ENCODE data around the gene CTIF. TPM values are rescaled to one million over a fixed set of nuclear protein-coding genes. Genes with fewer than 3 reads are reported as not detected.

Gene CTIF
- total RNA-seq, 1 experiment from 2014 or later, result 13.6 TPM

- no peak for DNase-seq
- no peaks in the 10 kb centered on the region for H3K36me3 ChIP-seq
- no peak overlapping the region for H3K4me3 ChIP-seq
- H3K4me1 ChIP-seq, result peaks cover 25% of the 10 kb centered on the region
- no peak overlapping the region for H3K27ac ChIP-seq
- H3K9me3 ChIP-seq (replicated peaks), result no peaks in the 10 kb centered on the region
- H3K27me3 ChIP-seq, result no peaks in the 10 kb centered on the region
Measured at GRCh38 chr18:48871391-48872166, 332.7 kb downstream of the CTIF start.

GRCh38 chr18:48872234-48873145 is 333.7 kb downstream of the CTIF start:
- no peaks in the 10 kb centered on the region for H3K9me3 ChIP-seq (replicated peaks)
- H3K27ac ChIP-seq, result no peak overlapping the region
- H3K27me3 ChIP-seq, result no peaks in the 10 kb centered on the region
- H3K4me3 ChIP-seq, result no peak overlapping the region
- DNase-seq, result no peak
- no peaks in the 10 kb centered on the region for H3K36me3 ChIP-seq
- H3K4me1 ChIP-seq, result peaks cover 22% of the 10 kb centered on the region

DNA sequence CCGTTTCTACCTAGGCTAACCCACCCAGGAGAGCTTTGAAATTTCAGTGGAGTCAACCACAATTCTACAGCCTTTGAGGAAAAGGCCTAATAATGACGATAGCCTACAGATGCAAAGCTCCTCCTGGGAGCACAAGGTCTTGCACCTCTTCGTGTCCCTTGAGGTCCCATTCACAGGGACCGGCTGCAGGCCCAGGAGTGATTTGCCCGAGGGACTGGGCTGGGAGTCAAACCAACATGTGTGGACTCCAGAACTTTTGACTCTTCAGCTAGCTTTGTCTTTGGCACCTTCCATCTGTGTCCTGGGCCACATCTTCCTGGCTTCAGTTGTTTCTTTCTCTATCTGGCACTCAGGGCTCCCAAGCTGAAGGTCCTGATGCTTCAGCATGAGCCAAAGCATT is 335.4 kb downstream of the CTIF start:
- H3K27ac ChIP-seq, result no peak overlapping the region
- no peak for DNase-seq
- H3K9me3 ChIP-seq (replicated peaks), result no peaks in the 10 kb centered on the region
- no peak overlapping the region for H3K4me3 ChIP-seq
- H3K36me3 ChIP-seq, result no peaks in the 10 kb centered on the region
- peaks cover 22% of the 10 kb centered on the region for H3K4me1 ChIP-seq
- H3K27me3 ChIP-seq, result no peaks in the 10 kb centered on the region

DNA sequence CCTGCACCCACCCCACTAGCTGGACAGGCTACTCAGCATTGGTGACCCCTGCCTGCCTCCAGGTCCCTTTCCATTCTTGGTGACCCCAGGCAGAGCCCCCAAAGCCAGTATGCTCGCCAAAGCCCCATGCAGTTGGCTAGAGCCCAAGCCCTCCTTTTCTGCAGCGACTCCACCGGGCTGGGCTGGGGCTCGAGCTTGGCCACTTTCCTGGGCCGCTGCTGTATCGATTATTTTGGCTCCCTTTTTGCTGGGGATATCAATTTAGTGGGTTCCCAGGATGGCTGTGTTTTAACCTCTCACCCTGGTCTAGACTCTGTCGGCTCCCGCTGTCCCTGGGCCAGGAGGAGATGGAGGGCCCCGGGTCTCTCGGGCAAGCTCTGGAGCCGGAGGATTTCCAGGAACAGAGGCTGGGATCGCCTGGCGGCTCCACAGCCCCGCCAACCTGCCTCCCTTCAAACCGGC is 335.9 kb downstream of the CTIF start:
- Histone ChIP-seq H3K36me3 (no peaks in the 10 kb centered on the region), H3K4me3 (no peak overlapping the region), H3K9me3 (replicated peaks) (no peaks in the 10 kb centered on the region), H3K27me3 (no peaks in the 10 kb centered on the region), H3K27ac (no peak overlapping the region), H3K4me1 (peaks cover 22% of the 10 kb centered on the region)
- DNase-seq, result no peak

DNA sequence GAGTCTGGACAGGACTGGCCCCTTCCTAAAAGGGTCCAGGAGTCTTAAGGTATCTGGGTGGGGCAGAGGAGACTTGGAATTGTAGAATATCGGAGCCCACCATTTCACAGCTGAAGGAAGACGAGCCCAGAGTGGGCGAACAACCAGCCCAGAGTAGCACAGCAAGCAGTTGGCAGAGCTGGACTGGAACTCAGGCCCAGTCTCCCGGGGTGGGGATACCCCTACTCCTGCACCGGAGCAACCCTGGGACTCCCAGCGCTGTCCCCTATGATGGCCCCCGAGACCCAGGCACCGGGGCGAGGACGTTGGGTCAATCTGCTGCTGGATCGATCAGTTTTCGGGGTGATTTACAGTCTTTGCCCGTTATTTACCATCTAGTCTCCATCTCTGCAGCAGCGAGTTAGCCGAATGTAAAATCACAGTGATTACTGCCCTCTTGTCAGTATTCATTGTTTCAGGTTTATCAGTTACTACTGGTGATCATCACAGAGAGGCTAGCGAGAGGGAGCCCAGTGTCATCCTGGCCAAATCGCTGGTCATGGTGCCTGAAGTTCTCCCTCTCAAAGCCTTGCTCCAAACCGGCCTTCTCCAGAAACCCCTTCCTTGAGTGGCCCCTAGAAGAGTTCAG is 336.6 kb downstream of the CTIF start:
- no peaks in the 10 kb centered on the region for H3K27me3 ChIP-seq
- DNase-seq, result no peak
- H3K4me3 ChIP-seq, result no peak overlapping the region
- no peaks in the 10 kb centered on the region for H3K36me3 ChIP-seq
- no peak overlapping the region for H3K27ac ChIP-seq
- H3K4me1 ChIP-seq, result peaks cover 22% of the 10 kb centered on the region
- no peaks in the 10 kb centered on the region for H3K9me3 ChIP-seq (replicated peaks)

- no peak overlapping the region for H3K27ac ChIP-seq
- no peak for DNase-seq
- no peaks in the 10 kb centered on the region for H3K36me3 ChIP-seq
- H3K4me1 ChIP-seq, result peaks cover 22% of the 10 kb centered on the region
- no peak overlapping the region for H3K4me3 ChIP-seq
- no peaks in the 10 kb centered on the region for H3K27me3 ChIP-seq
- H3K9me3 ChIP-seq (replicated peaks), result no peaks in the 10 kb centered on the region
Measured at GRCh38 chr18:48875942-48876511, 337.2 kb downstream of the CTIF start.

DNA sequence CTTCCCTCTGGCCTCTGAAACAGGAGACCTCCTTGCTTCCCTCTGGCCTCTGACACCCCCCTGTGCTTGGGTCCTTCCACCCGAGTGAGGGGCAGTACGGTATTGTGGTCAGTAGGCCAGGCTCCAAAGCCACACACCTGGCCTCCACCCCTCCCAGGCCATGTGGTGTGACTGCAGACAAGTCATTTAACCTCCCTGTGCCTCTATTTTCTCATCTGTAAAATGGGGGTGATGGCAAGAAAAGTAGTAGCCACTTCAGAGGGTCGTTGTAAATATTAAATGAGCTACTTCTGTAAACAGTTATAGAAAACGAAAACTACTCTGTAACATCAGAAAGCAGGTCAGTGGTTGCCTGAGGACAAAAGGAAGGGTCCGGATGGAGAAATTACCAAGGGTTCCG is 337.8 kb downstream of the CTIF start:
- no peaks in the 10 kb centered on the region for H3K36me3 ChIP-seq
- H3K9me3 ChIP-seq (replicated peaks), result no peaks in the 10 kb centered on the region
- no peaks in the 10 kb centered on the region for H3K27me3 ChIP-seq
- DNase-seq, result no peak
- peaks cover 22% of the 10 kb centered on the region for H3K4me1 ChIP-seq
- no peak overlapping the region for H3K27ac ChIP-seq
- H3K4me3 ChIP-seq, result no peak overlapping the region

- no peak for DNase-seq
- Histone ChIP-seq H3K4me1 (peaks cover 13% of the 10 kb centered on the region), H3K4me3 (no peak overlapping the region), H3K27me3 (no peaks in the 10 kb centered on the region), H3K9me3 (replicated peaks) (no peaks in the 10 kb centered on the region), H3K36me3 (no peaks in the 10 kb centered on the region), H3K27ac (no peak overlapping the region)
Measured at GRCh38 chr18:48877941-48878340, 339.1 kb downstream of the CTIF start.

DNA sequence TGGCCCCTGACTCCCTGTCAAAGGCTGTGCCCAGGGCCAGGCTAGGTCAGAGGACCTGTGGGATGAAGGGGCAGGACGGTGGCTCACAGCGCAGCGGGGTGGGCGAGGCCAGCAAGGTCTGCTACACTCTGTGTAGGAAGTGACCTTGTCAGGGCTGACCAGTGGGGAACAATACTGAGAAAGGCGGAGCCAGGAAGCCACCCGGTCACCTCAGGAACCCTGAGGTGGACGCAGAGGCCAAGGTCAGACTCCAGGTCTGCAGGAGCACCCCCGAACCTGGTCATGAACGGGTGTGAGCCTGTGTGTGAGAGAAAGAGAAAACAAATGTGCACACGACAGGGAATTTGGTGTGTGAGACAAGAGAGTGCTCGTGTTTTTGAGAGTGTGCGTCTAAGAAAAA is 339.6 kb downstream of the CTIF start:
- peaks cover 7% of the 10 kb centered on the region for H3K4me1 ChIP-seq
- no peak overlapping the region for H3K4me3 ChIP-seq
- DNase-seq, result no peak
- no peak overlapping the region for H3K27ac ChIP-seq
- no peaks in the 10 kb centered on the region for H3K27me3 ChIP-seq
- no peaks in the 10 kb centered on the region for H3K36me3 ChIP-seq
- H3K9me3 ChIP-seq (replicated peaks), result no peaks in the 10 kb centered on the region

GRCh38 chr18:48879008-48879431 is 340.2 kb downstream of the CTIF start:
- Histone ChIP-seq H3K4me3 (no peak overlapping the region), H3K4me1 (peaks cover 4% of the 10 kb centered on the region; the same call in 1 of the 2 replicates), H3K27ac (no peak overlapping the region), H3K27me3 (no peaks in the 10 kb centered on the region), H3K9me3 (replicated peaks) (no peaks in the 10 kb centered on the region), H3K36me3 (no peaks in the 10 kb centered on the region)
- DNase-seq, result no peak

DNA sequence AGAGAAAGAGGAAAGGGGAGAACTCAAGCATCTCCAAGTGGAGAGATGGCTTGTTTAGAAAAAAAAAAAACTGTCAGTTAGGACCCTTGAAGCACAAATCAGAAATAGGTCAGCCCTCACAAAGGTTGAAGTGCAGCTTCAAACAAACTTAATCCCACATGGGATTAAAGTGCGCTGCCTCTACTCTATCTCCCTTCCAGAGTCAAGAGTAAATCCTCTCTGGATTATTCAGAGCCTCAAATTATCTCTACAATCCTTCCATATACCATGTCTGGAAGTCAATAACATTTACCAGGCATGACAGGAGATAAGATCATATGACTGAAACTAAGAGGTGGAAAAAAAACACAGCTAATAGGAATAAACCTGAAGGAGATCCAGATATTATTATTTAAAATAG is 342.1 kb downstream of the CTIF start:
- Histone ChIP-seq H3K4me3 (no peak overlapping the region), H3K27me3 (no peaks in the 10 kb centered on the region), H3K36me3 (no peaks in the 10 kb centered on the region), H3K9me3 (replicated peaks) (no peaks in the 10 kb centered on the region), H3K4me1 (peaks cover 1% of the 10 kb centered on the region; the same call in 1 of the 2 replicates), H3K27ac (no peak overlapping the region)
- DNase-seq, result no peak

DNA sequence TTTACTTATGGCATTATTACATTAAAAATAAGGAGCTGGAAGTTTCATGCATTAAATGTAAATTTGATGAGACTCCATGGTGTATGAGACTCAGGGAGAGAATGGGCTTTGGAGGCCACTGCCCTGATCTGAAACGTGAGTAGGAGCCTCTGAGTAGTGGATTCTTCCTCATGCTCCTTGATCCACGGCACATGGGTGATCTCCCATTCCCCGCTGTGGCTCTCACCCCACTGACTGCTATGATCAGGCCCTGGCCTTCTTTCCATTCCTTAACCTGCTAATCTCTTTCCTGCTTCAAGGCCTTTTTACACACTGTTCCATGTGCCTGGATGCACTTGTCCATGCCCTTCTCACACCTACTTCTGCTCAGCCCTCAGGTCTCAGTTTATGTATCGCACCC is 343.5 kb downstream of the CTIF start:
- Histone ChIP-seq H3K27me3 (no peaks in the 10 kb centered on the region), H3K4me1 (no peaks in the 10 kb centered on the region), H3K4me3 (no peak overlapping the region), H3K27ac (no peak overlapping the region), H3K36me3 (no peaks in the 10 kb centered on the region), H3K9me3 (replicated peaks) (no peaks in the 10 kb centered on the region)
- DNase-seq, result no peak

DNA sequence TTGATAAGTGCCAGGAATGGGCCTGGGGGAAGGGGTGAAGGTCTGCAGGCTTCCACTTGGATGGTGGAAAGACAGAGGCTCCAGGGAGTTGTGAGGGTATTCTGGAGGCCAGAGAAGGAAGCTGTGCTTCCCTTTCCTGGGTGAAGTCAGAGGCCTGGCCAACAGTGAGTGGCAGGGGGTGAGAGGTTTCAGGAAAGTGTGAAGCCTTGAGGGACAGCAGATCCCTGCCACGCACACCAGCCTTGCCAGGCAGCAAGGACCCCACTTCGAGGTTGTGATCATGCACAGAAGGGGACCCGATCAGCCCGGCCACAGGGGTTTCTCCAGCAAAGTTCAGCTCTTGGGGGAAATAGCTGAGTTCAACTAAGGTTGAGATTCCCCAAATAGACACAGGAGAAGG is 345.5 kb downstream of the CTIF start:
- Histone ChIP-seq H3K4me1 (peaks cover 3% of the 10 kb centered on the region; the same call in 1 of the 2 replicates), H3K9me3 (replicated peaks) (no peaks in the 10 kb centered on the region), H3K36me3 (no peaks in the 10 kb centered on the region), H3K4me3 (no peak overlapping the region), H3K27me3 (no peaks in the 10 kb centered on the region), H3K27ac (no peak overlapping the region)
- no peak for DNase-seq

- no peak for DNase-seq
- no peaks in the 10 kb centered on the region for H3K9me3 ChIP-seq (replicated peaks)
- H3K4me3 ChIP-seq, result no peak overlapping the region
- no peaks in the 10 kb centered on the region for H3K27me3 ChIP-seq
- no peak overlapping the region for H3K27ac ChIP-seq
- H3K4me1 ChIP-seq, result peaks cover 4% of the 10 kb centered on the region; the same call in 1 of the 2 replicates
- H3K36me3 ChIP-seq, result no peaks in the 10 kb centered on the region
Measured at GRCh38 chr18:48884771-48885170, 345.9 kb downstream of the CTIF start.

Measured in SJCRH30 (cell line).